ENCODE data around the gene CDYL2.

DNA sequence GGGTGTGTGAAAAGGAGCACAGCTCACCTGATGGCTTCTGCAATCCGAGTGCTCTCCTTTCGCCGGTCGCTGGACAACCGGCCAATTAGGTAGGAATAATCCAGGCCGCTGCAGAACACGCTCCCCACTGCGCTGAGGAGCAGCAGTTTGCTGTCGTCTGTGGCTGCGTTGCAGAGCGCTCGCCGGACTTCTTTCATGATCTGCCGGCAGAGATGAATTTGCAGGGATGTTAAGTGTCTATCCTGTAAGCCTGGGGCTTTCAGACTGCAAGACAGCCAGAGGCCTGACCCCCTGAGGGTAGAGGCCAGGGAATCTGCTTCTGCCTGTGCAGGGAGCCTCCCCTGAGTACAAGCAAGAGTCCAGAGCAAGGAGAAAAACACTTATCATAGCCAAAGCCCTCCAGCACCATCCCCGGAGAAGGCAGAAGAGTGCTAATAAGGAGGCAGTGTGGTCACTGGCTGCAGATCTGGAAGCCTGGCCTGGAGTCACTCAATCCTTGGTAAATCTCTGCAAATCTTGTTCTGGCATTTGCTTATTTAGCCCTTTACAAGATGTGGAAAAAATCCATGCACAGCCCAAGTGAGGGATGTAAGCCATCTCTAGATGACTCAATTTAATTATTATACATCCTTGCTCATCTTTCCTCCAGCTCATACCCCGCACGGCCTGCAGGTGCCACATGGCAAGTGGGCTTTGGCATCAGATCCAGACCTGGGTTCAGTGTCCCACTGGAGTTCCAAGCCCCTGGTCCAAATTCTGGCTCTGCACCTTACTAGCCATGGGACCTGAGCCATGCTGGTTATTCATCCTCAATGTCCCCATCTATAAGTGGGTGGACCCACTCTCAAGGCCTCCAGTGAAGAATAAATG, 183.4 kb downstream of the CDYL2 start:
- TF ChIP-seq, protein P1, sequence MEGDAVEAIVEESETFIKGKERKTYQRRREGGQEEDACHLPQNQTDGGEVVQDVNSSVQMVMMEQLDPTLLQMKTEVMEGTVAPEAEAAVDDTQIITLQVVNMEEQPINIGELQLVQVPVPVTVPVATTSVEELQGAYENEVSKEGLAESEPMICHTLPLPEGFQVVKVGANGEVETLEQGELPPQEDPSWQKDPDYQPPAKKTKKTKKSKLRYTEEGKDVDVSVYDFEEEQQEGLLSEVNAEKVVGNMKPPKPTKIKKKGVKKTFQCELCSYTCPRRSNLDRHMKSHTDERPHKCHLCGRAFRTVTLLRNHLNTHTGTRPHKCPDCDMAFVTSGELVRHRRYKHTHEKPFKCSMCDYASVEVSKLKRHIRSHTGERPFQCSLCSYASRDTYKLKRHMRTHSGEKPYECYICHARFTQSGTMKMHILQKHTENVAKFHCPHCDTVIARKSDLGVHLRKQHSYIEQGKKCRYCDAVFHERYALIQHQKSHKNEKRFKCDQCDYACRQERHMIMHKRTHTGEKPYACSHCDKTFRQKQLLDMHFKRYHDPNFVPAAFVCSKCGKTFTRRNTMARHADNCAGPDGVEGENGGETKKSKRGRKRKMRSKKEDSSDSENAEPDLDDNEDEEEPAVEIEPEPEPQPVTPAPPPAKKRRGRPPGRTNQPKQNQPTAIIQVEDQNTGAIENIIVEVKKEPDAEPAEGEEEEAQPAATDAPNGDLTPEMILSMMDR (IDR thresholded peaks at IDR 0.05): no peak
- TF ChIP-seq POLR2A (IDR thresholded peaks at IDR 0.05): no peak
